GM18519 (cell line): ENCODE measurements around the gene GALNT9.

Experiments
- ATAC-seq: cut with Tn5 transposase; IDR thresholded peaks from one replicate; pipeline ENCODE4 v1.9.1; 2021; ENCODE audit warnings: mild to moderate bottlenecking, moderate library complexity; ENCODE audit not compliant: unreplicated experiment, low FRiP score

GALNT9 gene

DNA sequence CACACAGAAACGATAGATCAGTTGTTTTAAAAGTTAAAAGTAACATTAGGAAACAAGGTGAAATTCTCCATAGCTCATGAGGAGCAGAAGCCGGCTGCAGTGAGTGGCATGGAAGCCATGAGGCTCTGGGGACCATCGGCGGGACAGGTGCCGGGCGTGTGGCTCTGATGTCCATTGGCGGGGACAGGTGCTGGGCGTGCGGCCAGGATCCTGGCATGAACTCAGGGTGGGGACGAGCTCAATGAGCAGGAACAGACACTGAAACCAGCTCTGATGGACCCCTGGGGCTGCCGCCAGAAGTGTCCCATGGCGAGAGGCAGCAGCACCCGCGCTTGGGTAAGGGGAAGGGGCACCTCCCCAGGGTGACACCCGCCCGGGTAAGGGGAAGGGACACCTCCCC, 110.1 kb downstream of the GALNT9 start:
- ATAC-seq = no peak

DNA sequence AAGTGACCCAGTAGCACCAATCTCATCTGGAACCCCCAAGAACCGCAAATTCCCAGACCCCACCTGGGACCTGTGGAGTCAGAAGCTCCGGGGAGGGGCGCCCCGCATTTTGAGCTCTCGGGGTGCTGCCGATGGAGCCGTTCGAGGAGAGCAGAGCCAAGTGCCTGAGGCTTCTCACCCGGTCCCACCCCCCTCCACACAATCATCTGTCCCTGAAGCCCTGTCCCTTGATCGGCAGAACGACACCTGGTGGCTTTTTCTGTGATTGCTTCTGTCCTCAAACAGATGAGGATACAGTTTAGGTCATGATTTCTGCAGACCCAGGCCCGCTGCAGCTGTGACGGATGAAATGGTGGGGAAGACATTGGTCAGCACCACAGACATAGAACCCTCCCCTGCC, 110.5 kb downstream of the GALNT9 start:
- no peak for ATAC-seq

DNA sequence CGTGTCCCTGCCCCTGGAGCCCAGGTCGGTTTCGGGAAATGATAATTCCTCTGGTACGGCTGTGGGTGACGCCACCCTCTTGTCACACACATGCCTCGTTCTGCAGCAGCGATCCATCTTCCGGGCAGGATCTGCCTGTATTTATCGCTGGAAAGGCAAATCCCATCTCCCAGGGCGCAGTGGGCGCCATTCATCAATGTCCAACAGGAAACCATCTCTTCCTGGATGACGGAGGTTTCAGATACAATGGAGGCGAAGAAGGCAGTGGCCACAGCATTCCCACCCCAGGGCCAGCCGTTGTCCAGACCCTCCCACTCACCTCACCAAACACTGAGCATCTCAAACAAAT, 110.9 kb downstream of the GALNT9 start:
- no peak for ATAC-seq

DNA sequence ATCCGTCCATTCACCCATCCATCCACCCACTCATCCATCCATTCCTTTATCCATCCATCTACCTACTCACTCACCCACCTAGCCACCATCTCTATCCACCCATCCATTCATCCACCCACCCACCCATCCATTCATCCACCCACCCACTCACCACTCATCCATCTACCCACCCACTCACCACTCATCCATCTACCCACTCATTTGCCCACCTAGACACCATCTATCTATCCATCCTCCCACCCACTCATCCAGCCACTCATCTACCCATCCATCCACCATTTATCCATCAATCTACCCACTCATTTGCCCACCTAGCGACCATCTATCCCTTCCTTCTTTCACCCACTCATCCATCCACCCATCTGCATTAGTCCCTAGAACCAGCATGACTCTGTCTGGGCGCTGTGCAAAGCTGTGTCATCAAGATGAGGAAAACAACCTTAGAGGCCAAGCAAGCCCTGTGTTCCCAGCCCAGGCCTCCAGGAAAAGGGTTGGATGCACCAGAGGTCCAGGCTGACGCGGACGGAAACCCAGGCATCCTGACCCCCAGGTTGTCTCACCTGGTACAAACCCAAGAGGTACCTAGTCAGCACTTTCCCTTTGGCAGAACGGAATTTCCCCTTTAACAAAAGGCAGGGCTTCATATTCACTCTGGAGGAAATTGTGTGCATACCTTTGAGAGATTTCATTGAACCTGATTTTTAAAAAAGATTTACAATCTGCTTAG, 111.4 kb downstream of the GALNT9 start:
- no peak for ATAC-seq

DNA sequence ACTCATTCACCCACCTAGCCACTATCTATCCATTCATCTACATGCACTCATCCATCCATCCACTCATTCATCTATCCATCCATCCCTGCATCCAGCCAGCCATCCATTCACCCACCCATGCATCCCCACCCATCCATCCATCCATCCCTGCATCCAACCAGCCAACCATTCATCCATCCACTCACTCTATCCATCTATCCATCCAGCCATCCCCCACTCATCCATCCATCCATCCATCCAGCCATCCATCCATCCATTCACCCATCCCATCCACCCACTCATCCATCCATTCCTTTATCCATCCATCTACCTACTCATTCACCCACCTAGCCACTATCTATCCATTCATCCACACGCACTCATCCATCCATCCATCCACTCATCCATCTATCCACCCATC, 112.0 kb downstream of the GALNT9 start:
- ATAC-seq = no peak

DNA sequence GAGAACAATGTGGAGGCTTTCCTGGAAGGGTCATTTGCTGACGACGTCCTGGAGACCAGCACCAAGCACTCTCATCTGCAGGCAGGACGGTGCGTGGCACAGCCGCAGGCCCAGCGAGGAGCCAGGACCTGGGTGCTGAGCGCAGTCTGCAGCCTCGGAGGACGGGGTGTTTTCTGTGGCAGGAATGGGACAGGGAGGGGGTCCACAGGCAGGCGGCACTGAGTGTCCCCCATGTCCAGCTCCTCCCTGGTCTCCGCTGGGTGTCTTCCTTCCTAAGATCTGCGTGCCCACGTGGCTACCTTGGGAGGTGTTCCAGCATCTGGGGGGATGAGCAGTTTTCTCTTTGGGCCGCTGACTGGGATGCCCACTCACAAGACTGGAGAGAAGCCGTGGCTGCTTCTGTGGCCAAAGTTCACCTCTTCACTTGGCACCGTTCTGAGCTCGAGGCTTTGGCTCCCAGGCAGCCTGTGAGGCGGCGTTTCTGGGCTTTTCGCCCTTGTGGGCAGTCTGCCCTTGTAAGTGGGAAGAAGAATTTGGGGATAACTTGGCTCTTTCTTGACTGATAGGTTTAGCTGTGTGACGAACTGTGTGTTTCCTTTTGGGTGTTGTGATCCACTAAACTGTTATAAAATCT, 112.9 kb downstream of the GALNT9 start:
- ATAC-seq = no peak

DNA sequence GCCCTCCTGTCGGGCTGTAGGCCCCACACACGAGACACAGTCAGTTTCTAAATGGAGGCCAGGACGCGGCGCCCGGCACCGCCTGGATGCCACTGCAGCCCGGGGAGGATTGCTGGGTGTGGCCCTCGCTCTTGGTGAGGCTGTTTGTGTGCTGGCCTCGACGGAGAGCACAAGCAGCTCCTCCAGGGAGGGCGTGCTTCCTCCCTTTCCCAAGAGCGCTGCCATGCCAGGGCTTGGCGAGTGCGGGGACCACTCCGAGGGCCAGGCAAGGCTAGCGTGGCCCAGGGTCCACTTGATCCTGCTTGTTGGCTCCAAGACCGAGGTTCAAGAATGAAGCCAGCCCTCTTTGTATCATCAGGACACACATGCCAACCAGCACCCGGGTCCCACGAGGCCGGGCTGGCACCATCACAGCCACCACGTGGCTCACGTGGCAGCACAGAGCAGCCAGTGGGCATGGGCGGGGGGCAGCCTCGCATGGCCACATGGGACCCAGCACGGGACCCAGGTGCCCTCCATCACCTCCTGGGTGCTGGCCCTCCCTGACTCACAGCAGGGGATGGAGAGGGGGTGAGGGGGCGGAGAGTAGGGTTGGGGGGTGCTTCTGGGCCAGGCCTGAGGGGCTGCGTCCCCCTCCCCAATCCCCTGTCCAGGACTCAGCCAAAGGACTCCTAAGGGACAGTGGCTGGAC, 113.9 kb downstream of the GALNT9 start:
- ATAC-seq = no peak

DNA sequence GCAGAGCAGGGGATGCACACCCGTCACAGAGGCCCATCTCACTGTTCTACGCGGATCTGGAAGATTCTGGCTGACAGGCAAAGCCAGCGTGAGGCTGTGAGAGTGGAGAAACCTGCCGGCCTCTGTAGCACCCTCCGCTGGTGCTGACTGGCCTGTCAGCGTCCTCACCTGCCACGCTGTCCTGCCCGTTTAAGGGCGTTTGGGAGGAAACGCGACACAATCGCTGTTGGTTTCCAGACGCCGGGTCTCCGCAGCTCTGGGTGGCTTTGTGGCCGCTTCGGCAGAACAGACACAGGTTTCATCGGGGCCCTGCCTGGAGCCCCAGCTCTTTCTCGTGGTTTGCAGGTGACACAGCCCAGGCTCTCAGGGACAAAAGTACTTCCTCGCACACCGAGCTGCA, 114.5 kb downstream of the GALNT9 start:
- ATAC-seq = no peak

DNA sequence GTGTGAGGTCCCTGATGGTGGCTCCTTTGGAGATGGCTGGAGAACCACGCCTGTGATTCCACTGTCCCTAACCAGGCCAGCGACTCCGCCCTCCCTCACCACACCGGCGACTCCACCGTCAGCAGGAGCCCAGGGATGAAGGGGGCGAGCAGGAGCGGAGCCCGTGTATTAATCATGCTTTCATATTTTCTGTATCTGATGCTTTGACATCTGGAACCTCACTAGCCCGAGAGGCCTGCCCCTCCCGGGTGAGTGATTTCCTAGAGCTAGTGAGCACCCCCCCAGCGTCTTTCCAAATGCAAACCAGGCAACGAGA, 115.3 kb downstream of the GALNT9 start:
- ATAC-seq = no peak

DNA sequence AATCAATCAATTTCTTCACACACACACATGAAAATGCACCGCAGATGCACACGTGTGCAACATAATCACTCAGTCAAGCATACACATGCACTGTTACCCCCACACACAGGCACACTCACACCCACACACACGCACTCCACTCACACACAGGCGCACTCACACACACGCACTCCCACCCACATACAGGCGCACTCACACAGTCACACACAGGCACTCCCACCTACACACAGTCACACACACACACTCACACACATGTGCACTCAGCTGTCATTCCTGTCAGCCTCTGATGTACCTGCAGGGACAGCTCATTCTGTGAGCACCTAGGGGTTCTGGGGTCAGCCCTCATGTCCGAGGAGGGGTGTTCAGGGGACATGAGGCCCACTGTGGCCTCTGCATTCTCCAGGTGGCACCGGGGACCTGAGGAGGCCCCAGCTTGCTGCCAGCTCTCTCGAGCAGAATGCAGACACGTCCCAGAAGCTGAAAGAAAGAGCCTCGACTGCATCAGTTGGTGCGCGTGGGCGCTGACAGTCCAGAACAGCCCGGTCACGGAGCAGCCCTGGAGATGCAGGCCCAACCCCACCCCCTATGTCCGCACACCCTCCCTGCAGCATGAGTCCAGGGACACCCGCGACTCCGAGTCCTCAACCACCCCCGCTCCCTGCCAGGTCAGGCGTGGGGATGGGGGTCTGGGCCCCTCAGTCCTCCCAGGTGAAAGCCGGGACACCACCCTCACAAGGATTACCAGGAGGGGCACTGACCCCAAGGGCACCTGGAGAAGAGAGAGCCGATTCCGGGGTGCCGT, 115.8 kb downstream of the GALNT9 start:
- no peak for ATAC-seq

DNA sequence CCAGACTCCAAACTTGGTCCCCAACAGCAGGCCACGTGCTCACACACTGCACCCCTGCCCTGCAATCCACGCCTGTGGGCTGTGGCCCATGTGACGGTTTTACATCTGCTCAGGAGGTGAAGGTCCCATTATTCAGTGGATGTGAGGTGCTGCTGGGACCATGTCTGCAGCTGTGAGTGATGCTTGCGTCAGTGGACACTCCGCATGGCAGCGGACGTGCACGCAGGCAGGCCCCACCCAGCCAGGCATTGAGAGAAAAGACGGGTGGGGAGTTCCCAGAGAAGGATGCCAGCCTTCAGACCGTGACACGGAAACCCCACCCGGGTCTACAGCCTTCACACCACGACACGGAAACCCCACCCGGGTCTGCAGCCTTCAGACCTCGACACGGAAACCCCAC, 117.6 kb downstream of the GALNT9 start:
- ATAC-seq = no peak

DNA sequence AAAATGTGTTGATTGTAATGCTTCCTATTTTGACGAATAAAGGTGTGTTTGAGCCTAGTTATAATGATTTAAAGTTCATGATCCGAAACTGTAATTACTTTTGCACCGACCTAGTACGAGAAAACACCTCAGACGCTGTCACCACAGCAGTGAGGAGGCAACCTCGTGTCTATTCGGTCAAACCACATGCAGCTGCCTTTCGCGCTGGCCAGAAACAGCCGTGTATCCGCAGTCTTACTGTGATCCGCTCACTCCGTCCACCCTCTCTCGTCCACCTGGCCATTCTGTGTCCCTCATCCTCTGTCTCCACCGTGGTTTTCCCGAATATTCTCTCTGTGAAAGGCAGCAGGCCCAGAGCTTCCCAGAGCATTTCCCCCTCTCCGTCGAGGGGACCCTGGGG, 118.1 kb downstream of the GALNT9 start:
- no peak for ATAC-seq

DNA sequence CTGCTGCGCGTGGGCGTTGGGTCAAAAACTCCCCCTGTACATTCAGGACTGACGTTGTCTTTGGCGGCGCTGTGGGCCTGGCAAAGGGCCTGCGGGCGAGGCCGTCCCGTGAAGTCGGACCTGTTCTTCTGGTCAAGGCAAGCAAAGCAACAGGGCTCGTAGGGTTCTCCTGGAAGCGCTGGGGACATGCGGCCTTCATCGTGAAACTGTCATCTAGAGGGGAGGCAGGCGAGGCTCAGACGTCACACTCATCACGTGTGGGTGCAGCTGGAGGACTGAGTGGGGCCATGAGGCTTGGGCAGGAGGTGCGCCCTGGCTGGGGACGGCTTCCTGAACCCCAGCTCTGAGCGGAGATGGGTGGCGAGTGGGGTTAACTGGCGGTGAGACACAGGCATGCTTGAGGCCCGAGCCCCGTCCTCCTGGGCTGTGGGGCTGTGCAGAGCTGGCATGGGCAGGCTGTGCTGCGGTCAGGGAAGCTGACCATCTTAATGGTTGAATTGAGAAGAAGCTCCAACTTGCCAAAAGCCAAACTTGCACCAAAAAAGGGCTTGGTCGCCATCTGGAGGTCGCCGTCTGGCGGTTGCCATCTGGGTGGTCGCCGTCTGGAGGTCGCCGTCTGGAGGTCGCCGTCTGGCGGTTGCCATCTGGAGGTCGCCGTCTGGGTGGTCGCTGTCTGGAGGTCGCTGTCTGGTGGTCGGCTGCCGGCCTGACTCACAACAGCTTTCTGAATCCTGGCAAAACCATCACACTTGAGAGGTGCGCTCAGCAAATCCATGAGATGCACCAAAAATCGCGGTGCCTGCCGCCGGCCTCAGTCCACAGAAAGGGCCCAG, 119.0 kb downstream of the GALNT9 start:
- ATAC-seq = no peak

DNA sequence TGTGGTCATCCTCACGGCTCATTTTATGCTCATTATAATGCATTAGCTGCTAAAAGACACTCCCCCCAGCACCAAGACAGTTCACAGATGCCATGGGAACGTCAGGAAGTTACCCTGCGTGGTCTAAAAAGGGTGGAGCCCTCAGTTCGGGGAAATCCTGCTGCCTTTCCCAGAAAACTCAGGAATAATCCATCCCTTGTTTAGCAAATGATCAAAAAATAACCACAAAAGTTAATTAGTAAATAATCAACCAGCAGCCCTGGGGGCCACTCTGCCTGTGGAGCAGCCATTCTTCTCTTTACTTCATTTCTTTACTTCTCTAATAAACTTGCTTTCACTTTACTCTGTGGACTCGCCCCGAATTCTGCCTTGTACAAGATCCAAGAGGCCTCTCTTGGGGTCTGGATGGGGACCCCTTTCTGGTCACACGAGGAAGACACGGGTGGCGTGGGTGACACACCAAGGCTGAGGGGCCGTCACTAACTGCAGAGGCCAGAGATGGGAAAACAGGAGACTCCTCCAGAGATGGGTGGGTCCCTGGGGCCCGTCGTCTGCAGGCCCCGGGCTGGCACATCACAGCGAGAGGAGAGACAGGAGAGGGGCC, 119.7 kb downstream of the GALNT9 start:
- no peak for ATAC-seq

DNA sequence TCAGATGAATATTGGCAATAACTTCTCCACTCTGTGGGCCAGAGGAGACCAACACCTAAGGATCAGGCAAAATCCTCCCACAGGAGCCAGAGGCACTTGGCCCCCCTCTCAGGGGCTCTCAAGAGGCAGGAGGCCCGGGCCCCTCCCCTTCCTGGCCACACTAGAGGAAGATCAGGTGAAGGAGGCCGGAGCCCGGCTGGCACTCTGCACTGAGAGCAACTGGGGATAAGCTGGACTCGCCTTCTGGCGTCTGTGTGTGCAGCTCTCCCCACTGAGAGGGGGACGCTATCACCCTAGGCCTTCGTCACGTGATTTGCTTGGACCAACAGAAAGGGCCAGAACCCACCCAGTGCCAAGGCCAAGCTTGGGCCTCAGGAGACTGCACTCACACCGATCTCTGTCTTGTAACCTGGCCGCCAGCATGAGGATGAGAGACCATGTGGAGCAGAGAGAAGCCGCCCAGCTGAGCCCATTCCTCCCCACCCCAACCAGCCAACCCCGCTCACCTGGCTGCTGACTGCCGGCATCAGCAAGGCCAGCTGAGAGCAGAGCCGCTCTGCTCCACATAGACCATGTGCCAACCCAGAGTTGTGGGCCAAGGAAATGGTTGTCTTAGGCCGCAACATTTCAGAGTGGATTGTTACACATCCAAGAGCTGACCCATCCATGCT, 121.1 kb downstream of the GALNT9 start:
- no peak for ATAC-seq

DNA sequence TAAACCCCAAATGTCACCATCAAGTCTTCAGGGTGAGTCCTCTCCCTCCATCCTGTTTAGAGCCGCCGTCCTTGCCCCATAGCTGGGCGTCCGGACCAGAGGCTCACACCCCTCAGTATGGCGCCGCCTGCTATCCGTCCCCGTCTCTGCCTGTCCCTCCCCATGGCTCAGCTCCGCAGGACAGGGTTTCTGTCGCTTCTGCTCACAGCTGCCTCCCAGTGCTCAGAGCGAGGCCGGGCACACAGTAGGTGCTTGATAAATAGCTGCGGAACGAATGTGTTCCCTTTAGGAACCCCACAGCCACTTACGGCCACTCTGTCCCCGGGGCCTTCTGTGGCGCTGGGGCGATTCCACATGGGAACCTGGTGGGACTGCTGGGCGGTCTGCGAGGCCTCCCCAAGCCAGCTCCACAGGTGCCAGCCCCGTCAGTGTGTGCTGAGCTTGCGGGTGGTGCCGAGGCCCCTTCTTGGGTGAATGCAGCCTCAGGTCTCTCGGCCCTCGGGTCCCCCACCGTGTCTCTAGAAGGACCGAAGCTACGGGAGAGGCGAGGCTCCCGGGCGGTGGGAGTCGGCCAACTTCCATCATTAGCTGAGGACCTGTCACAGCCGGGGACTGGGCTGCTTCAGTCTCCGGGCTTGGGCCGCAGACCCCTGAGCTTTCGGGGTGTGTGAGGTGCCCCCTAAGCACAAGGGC, 122.2 kb downstream of the GALNT9 start:
- no peak for ATAC-seq

DNA sequence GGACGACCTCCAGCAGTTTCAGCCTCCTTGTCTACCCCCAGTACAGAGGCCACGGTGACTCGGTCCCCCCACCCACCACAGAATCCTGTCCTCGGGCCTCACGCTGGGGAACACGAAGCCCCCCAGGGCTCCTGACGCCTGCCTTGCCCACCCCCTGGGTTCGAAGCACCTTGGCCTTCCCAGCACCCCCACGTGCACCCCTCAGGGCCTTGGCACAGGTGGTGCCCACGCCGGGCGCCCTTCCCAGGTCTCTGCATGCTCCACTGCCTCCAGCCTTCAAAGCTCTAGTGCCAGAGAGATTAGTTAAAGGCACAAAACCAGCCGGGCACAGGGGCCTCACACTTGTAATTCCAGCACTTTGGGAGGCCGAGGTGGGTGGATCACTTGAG, 123.3 kb downstream of the GALNT9 start:
- ATAC-seq = no peak

DNA sequence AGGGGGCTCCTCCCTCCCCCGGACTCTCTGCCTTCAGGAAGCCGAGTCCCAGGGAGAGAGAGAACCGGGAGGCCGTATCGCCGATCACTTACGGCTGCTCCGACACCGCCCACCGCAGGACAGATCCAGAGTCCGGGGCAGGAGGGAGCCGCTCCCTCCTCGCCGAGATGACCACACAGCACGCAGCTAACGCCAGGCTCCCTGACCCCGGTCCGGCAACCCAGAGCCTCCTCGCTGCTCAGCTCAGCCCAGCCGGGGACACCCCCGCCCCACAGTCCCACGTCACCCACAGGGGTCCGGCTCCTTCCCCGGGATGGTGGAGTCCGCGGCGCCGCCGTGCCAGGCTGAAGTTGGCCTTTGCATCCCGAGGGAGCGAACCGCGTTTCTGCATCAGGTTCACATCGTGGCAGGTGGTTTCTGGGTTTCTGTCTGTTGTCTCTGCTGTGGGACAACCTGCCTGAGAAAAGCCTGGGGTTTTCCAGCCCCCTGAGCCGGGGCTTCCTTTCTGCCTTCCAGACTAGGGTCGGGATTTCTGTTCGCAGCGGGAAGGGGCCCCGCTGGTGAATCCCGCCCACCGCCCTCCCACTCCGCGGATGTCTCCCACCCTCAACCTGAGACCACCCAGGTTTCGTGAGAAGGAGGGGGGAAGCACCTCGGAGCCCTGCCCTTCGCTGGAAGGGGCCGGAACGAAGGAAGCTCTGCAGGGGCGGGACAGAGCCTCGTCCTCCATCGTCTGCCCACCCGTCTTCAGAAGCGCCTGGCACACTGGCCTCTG, 123.9 kb downstream of the GALNT9 start:
- no peak for ATAC-seq
